Astrocyte (in vitro differentiated cells and primary cell): ENCODE results near the gene ARL15.

ENCODE experiments used
- CTCF ChIP-seq: IDR thresholded peaks from 2 replicates; pipeline ENCODE4 v1.5.1; 2011; ENCODE audit warnings: low read depth, mild to moderate bottlenecking, inconsistent platforms, low read length, moderate library complexity; ENCODE audit not compliant: insufficient read depth
- EZH2 ChIP-seq: IDR thresholded peaks from 2 replicates; pipeline ENCODE4 v1.6.1; 2012; ENCODE audit warnings: mild to moderate bottlenecking, low read length, inconsistent platforms; ENCODE audit not compliant: insufficient read depth

DNA sequence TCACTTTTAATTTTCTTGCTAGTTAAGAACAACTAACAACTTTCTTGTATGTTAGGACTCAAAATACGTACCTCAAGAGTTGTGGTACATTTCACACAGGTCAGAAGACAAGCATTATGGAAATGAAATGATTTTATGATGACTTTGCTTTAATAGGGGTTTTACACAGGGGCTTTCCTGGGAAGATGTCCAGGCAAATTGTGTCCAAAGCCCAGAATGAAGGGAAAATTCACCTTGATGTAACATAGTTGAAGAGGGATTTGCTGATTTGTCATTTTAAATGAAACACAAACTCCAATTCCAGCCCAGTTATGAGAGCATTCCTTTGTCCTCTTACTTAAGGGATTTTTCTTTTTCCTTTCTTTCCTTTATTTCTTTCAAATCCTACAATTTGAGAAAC is 89.2 kb downstream of the ARL15 start:
- TF ChIP-seq CTCF, result no peak
- no peak for TF ChIP-seq EZH2
